Urinary bladder (tissue), 4 donors: ENCODE data around the gene TOMM7. TPM values are rescaled to one million over a fixed set of nuclear protein-coding genes. Genes with fewer than 3 reads are reported as not detected.
"Not testable (repeated sequence)": the region's sequence is repeated elsewhere in the genome, so short reads cannot be mapped to it uniquely, and the experiment has no call there.

Source experiments
- DNase-seq: peaks from one replicate; pipeline ENCODE4 v3.0.0-alpha.2; 2015; ENCODE audit errors: extremely low spot score
- H3K27ac ChIP-seq: one replicate; pipeline ENCODE4 v1.5.1; 2013; ENCODE audit warnings: low read depth, mild to moderate bottlenecking, moderate library complexity
- H3K36me3 ChIP-seq: one replicate; pipeline ENCODE4 v1.6.1; 2013; ENCODE audit warnings: mild to moderate bottlenecking, moderate library complexity; ENCODE audit not compliant: insufficient read depth
- H3K4me1 ChIP-seq: one replicate; pipeline ENCODE4 v1.6.1; 2013; ENCODE audit warnings: mild to moderate bottlenecking, moderate library complexity; ENCODE audit not compliant: insufficient read depth
- H3K4me3 ChIP-seq: one replicate; pipeline ENCODE4 v1.5.1; 2013; ENCODE audit warnings: low read depth, low read length
- WGBS: extraction: QIAGEN DNeasy Blood & Tissue Kit; methylation state at CpG from one replicate; pipeline ENCODE4 v1.1.7; 2013; 5-methylcytosine and 5-hydroxymethylcytosine counted together
- polyA plus RNA-seq: library from polyadenylated mRNA; stranded (reverse); fragments of 200-250 nt; gene quantifications from one replicate; pipeline ENCODE4 v1.2.3, GENCODE V29; 2013
- total RNA-seq: library from RNA; depleted of rRNA; stranded (reverse); fragments of >200 nt; gene quantifications from one replicate; pipeline ENCODE4 v1.2.3, GENCODE V29; 2014
- donor health status: healthy with polysubstance abuse.
- donor health status: healthy.

Gene TOMM7
- total and polyA plus RNA-seq, 2 donors, result 143 to 634 TPM

GRCh38 chr7:22802426-22802825 is 20.2 kb downstream of the TOMM7 start:
- H3K4me1 ChIP-seq, result no peaks in the 10 kb centered on the region
- no peak overlapping the region for H3K27ac ChIP-seq
- H3K4me3 ChIP-seq, result no peak overlapping the region
- DNase-seq, result no peak
- WGBS, result 92% methylated on average over 4 of the region's 4 CpGs
- H3K36me3 ChIP-seq, result no peaks in the 10 kb centered on the region

GRCh38 chr7:22801912-22802311 is 20.7 kb downstream of the TOMM7 start:
- Histone ChIP-seq H3K4me3 (no peak overlapping the region), H3K36me3 (no peaks in the 10 kb centered on the region), H3K4me1 (no peaks in the 10 kb centered on the region), H3K27ac (no peak overlapping the region)
- 93% methylated on average over 4 of the region's 4 CpGs for WGBS
- DNase-seq, result no peak

DNA sequence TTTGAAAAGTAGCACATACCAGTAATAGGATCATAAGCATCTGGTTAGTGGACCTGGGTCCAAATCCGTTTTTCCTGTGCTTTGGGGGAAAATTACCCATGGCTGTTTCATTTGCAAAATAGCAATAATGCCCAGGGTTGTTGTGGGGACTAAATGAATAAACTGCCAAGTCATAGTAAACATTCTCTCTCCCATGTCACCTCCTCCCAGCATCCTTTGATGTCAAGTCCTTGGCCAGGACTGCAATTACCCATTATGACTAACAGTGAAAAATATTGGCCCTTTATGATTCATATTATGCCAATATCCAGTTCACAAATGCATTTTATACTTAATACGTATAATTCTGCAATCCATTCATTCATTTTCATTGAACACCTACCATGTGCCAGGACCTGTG is 23.0 kb downstream of the TOMM7 start:
- Histone ChIP-seq H3K36me3 (no peaks in the 10 kb centered on the region), H3K27ac (no peak overlapping the region), H3K4me1 (no peaks in the 10 kb centered on the region), H3K4me3 (no peak overlapping the region)
- DNase-seq, result no peak
- WGBS, result 82% methylated on average over 2 of the region's 2 CpGs

- no peak overlapping the region for H3K4me3 ChIP-seq
- no peaks in the 10 kb centered on the region for H3K4me1 ChIP-seq
- 94% methylated on average over 5 of the region's 5 CpGs for WGBS
- DNase-seq, result no peak
- H3K36me3 ChIP-seq, result no peaks in the 10 kb centered on the region
- H3K27ac ChIP-seq, result no peak overlapping the region
These were observed 28.8 kb downstream of the TOMM7 start for GRCh38 chr7:22793593-22794462.

DNA sequence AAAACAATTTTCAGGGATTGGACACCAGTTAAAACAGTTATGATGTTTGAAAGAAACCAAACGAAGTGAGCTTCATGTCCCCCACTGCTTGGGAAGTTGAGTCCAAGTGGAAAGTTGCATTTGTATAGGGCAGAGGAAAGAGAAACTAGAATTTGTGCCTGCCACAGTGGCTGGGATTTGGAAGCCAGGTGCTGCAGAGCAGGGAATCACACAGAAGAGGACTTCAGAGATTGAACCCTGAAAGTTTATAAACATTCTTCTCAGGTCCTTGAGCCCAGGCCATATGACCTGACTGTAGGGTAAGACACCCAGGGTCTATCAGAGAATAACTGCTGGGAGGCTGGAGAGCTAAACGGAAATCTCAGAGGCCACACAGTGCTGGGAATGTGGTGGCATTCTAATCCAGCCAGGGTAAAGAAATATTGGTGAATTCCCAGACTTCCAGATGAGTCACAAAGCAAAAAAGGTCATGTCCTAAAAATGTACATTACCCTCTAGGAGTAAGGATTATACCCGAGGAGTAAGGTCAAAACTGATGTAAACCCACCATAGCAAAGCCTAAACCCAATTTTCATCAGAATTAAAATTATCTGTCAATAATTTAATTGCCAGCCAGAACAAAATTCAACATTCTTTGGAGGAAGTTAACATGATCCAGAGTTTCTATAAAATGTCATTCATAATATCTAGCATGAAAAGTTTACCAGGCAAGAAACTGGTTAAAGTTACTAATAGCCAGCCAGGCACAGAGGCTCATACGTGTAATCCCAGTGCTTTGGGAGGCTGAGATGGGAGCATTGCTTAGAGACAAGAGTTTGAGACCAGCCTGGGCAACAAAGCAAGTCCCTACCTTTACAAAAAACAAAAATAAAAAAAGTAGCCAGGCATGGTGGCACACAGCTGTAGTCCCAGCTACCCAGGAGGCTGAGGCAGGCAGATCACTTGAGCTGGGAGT is 31.2 kb downstream of the TOMM7 start:
- no peak overlapping the region for H3K4me3 ChIP-seq
- WGBS, result 53% methylated on average over 4 of the region's 4 CpGs
- no peaks in the 10 kb centered on the region for H3K36me3 ChIP-seq
- DNase-seq, result no peak
- H3K4me1 ChIP-seq, result no peaks in the 10 kb centered on the region
- H3K27ac ChIP-seq, result no peak overlapping the region

GRCh38 chr7:22790640-22791039 is 32.0 kb downstream of the TOMM7 start:
- DNase-seq, H3K4me3 ChIP-seq, H3K27ac ChIP-seq, H3K4me1 ChIP-seq, H3K36me3 ChIP-seq: not testable (repeated sequence)
- 93% methylated on average over 13 of the region's 13 CpGs for WGBS

- no peak overlapping the region for H3K4me3 ChIP-seq
- H3K36me3 ChIP-seq, result no peaks in the 10 kb centered on the region
- no peaks in the 10 kb centered on the region for H3K4me1 ChIP-seq
- H3K27ac ChIP-seq, result no peak overlapping the region
- DNase-seq, result no peak
These were observed 34.7 kb downstream of the TOMM7 start for GRCh38 chr7:22787951-22788350.

DNA sequence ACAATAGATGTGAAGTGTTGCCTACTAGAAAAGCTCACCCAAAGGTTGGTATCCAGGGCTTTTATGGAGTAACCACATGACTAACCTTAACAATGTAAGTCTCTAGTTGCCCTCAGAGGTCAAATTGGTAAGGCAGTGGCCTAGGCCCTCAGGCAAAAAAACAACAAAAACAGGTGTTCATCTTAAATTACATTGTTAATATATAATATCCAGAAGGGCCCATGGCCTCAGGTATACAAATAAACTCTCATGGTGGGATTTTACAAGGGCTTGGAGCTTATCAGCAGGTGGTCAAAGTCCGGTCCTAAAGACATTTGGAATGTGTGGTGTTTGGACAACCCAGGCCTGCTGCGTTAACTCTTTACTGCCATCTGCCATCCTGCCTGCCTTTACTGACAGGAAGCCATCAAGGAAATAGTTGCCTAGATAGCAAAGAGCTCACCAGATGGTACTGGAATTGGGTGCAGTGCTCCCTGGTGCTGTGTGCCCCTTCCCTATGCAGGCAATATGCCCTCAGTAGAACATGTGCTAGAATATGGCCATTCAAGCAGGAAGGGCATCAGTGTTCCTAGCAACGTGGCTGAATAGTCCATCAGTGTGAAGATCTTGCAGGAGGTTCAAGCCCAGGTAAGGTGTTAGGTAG is 36.2 kb downstream of the TOMM7 start:
- H3K4me3 ChIP-seq, result no peak overlapping the region
- no peak for DNase-seq
- H3K36me3 ChIP-seq, result no peaks in the 10 kb centered on the region
- 45% methylated on average over 3 of the region's 3 CpGs for WGBS
- H3K27ac ChIP-seq, result no peak overlapping the region
- H3K4me1 ChIP-seq, result no peaks in the 10 kb centered on the region

DNA sequence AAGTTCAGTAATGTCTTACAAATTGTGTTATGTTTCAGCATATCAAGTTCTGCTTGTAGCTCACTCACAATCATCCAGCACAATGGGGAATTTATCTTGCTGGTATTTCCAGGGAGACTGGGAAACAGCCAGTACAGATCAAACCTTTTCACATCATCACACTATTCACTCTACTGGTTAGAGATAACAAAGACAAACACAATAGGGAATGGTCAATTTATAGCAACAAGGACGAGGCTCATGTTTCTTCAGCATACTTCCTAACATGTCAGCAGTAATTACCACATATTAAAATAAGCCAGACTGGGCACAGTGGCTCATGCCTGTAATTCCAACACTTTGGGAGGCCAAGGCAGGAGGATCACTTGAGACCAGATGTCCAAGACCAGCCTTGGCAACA is 38.3 kb downstream of the TOMM7 start:
- no peak for DNase-seq
- Histone ChIP-seq H3K36me3 (no peaks in the 10 kb centered on the region), H3K4me1 (no peaks in the 10 kb centered on the region), H3K27ac (no peak overlapping the region), H3K4me3 (no peak overlapping the region)
- WGBS, result 22% methylated on average over 1 of the region's 1 CpG

- Histone ChIP-seq H3K27ac (no peak overlapping the region), H3K36me3 (no peaks in the 10 kb centered on the region), H3K4me3 (no peak overlapping the region), H3K4me1 (no peaks in the 10 kb centered on the region)
- 92% methylated on average over 5 of the region's 5 CpGs for WGBS
- no peak for DNase-seq
These were observed 39.2 kb downstream of the TOMM7 start for GRCh38 chr7:22783421-22783820.

GRCh38 chr7:22782616-22783232 is 39.9 kb downstream of the TOMM7 start:
- Histone ChIP-seq H3K36me3 (no peaks in the 10 kb centered on the region), H3K27ac (no peak overlapping the region), H3K4me1 (no peaks in the 10 kb centered on the region), H3K4me3 (no peak overlapping the region)
- no peak for DNase-seq
- WGBS, result 61% methylated on average over 7 of the region's 7 CpGs

GRCh38 chr7:22781230-22781711 is 41.4 kb downstream of the TOMM7 start:
- DNase-seq, result no peak
- Histone ChIP-seq H3K27ac (no peak overlapping the region), H3K4me3 (no peak overlapping the region), H3K4me1 (no peaks in the 10 kb centered on the region), H3K36me3 (no peaks in the 10 kb centered on the region)
- whole genome bisulfite sequencing, result 74% methylated on average over 5 of the region's 5 CpGs

GRCh38 chr7:22779730-22780323 is 42.8 kb downstream of the TOMM7 start:
- not testable (repeated sequence) for H3K4me1 ChIP-seq, DNase-seq, H3K36me3 ChIP-seq, H3K27ac ChIP-seq, H3K4me3 ChIP-seq
- 67% methylated on average over 4 of the region's 4 CpGs for WGBS
